HCT116 (cell line): ENCODE results near the gene PIK3CA. TPM values are rescaled to one million over a fixed set of nuclear protein-coding genes. Genes with fewer than 3 reads are reported as not detected.
"Not testable (repeated sequence)": the region's sequence is repeated elsewhere in the genome, so short reads cannot be mapped to it uniquely, and the experiment has no call there.

Experiments used
- ATAC-seq: fragments of 200-7000 bp; cut with Tn5 transposase; 2 replicates; pipeline ENCODE4 v1.9.1; 2020; ENCODE audit warnings: mild to moderate bottlenecking, moderate library complexity
- BruUV-seq: library from RNA; stranded (reverse); fragments of 400-500 nt; replicated peaks from 2 replicates; lab custom pipeline; 2021; lab: Mats Ljungman, UMichigan
- CTCF ChIA-PET: fragments of 300-600 bp; sonication (Branson Sonifier 250); formaldehyde crosslinking; loops from one replicate; lab custom pipeline; 2021; ENCODE audit warnings: antibody characterized with exemption; lab: Charles Lee
- POLR2A ChIA-PET: fragments of 300-600, 350-600 bp; sonication (Branson Sonifier 250); formaldehyde crosslinking; loops from one replicate; lab custom pipeline; 2021; ENCODE audit warnings: antibody characterized with exemption; lab: Charles Lee
- RAD21 ChIA-PET, 2 experiments: fragments of 300-600 bp; sonication (Branson Sonifier 250); formaldehyde crosslinking; loops; one replicate each; lab custom pipeline; 2023; ENCODE audit warnings: low total read pairs in 2 of 2; ENCODE audit not compliant: uncharacterized antibody in 2 of 2, unreplicated experiment in 2 of 2, low non-redundant PET in 1 of 2; lab: Charles Lee
- DNase-seq: peaks from one replicate; pipeline ENCODE4 v3.0.0-alpha.2; 2010; ENCODE audit warnings: low read depth, low spot score
- H2AFZ ChIP-seq: fragments of 200-600 bp; shearing (Covaris generic), sonication (generic); 2 replicates; pipeline ENCODE4 v1.6.1; 2017; ENCODE audit warnings: low read depth, mixed run types, mixed read lengths, antibody characterized with exemption, low read length; ENCODE audit not compliant: poor library complexity, severe bottlenecking
- H3K27ac ChIP-seq: 2 replicates; pipeline ENCODE4 v1.5.1; 2012; ENCODE audit warnings: low read depth, low read length
- H3K27me3 ChIP-seq: fragments of 200-600 bp; sonication (generic); 2 replicates; pipeline ENCODE4 v1.6.1; 2016; ENCODE audit warnings: mixed run types, low read length, mixed read lengths; ENCODE audit not compliant: insufficient read depth
- H3K36me3 ChIP-seq, 2 experiments: fragments of 200-500 bp in 1 of 2; fragments of 200-600 bp in 1 of 2; sonication (Bioruptor generic) in 1 of 2; sonication (generic) in 1 of 2; 2 replicates each; pipeline versions ENCODE4 v1.5.1 to v1.6.1; 2014 to 2016; ENCODE audit warnings: low read length in 2 of 2, inconsistent platforms in 1 of 2, mixed read lengths in 1 of 2, mixed run types in 1 of 2; ENCODE audit not compliant: insufficient read depth in 2 of 2, control insufficient read depth in 1 of 2
- H3K4me1 ChIP-seq, 2 experiments: fragments of 200-600 bp in 1 of 2; sonication (generic) in 1 of 2; 2 replicates each; pipeline versions ENCODE4 v1.5.1 to v1.6.1; 2012 to 2017; ENCODE audit warnings: low read length in 2 of 2, inconsistent platforms in 1 of 2, mild to moderate bottlenecking in 1 of 2, mixed read lengths in 1 of 2, mixed run types in 1 of 2, moderate library complexity in 1 of 2; ENCODE audit not compliant: insufficient read depth in 2 of 2, control insufficient read depth in 1 of 2
- H3K4me2 ChIP-seq: fragments of 200-600 bp; sonication (generic); 2 replicates; pipeline ENCODE4 v1.6.1; 2017; ENCODE audit warnings: mixed run types, low read length, mixed read lengths
- H3K4me3 ChIP-seq, 2 experiments: fragments of 200-600 bp in 1 of 2; sonication (generic) in 1 of 2; replicated peaks in 1 of 2; 2 replicates each; pipeline ENCODE4 v1.5.1; 2011 to 2016; ENCODE audit warnings: low read length in 2 of 2, control low read depth in 1 of 2, low read depth in 1 of 2, mild to moderate bottlenecking in 1 of 2, mixed read lengths in 1 of 2, mixed run types in 1 of 2
- H3K79me2 ChIP-seq: fragments of 200-600 bp; sonication (generic); 2 replicates; pipeline ENCODE4 v1.6.1; 2017; ENCODE audit warnings: mild to moderate bottlenecking, mixed run types, low read length, moderate library complexity, mixed read lengths; ENCODE audit not compliant: insufficient read depth
- H3K9ac ChIP-seq: fragments of 200-600 bp; sonication (generic); 2 replicates; pipeline ENCODE4 v1.6.1; 2016; ENCODE audit warnings: low read length, mixed read lengths
- H3K9me2 ChIP-seq: fragments of 200-600 bp; sonication (generic), shearing (Covaris generic); 2 replicates; pipeline ENCODE4 v1.6.1; 2017; ENCODE audit warnings: mixed run types, mild to moderate bottlenecking, moderate library complexity; ENCODE audit not compliant: insufficient read depth
- H3K9me3 ChIP-seq, 2 experiments: fragments of 200-500 bp in 1 of 2; fragments of 200-600 bp in 1 of 2; sonication (Bioruptor generic) in 1 of 2; sonication (generic) in 1 of 2; 2 replicates each; pipeline ENCODE4 v1.6.1; 2014 to 2017; ENCODE audit warnings: low read length in 2 of 2, mixed read lengths in 2 of 2, inconsistent platforms in 1 of 2, low read depth in 1 of 2, mild to moderate bottlenecking in 1 of 2, mixed run types in 1 of 2, moderate library complexity in 1 of 2; ENCODE audit not compliant: control insufficient read depth in 1 of 2, insufficient read depth in 1 of 2
- H4K20me1 ChIP-seq: fragments of 200-600 bp; sonication (generic), shearing (Covaris generic); 2 replicates; pipeline ENCODE4 v1.6.1; 2017; ENCODE audit warnings: mixed run types, mild to moderate bottlenecking, moderate library complexity; ENCODE audit not compliant: insufficient read depth
- EGR1 ChIP-seq: IDR thresholded peaks from 2 replicates; pipeline ENCODE4 v1.6.1; 2012; ENCODE audit warnings: low read depth
- ELF1 ChIP-seq: IDR thresholded peaks from 2 replicates; pipeline ENCODE4 v1.6.1; 2012; ENCODE audit warnings: low read depth, borderline replicate concordance
- EZH2 ChIP-seq: fragments of 200-600 bp; sonication (generic); IDR thresholded peaks from 2 replicates; pipeline ENCODE4 v1.6.1; 2017; ENCODE audit warnings: antibody characterized with exemption, mixed run types
- EZH2phosphoT487 ChIP-seq: fragments of 200-600 bp; IDR thresholded peaks from 2 replicates; pipeline ENCODE4 v1.6.1; 2018; ENCODE audit warnings: antibody characterized with exemption, borderline replicate concordance
- JUND ChIP-seq: IDR thresholded peaks from 2 replicates; pipeline ENCODE4 v1.6.1; 2012
- POLR2A ChIP-seq: IDR thresholded peaks from 2 replicates; pipeline ENCODE4 v1.7.0; 2011; ENCODE audit warnings: borderline replicate concordance; ENCODE audit not compliant: insufficient read depth, insufficient read length; ENCODE audit errors: extremely low read depth
- POLR2AphosphoS5 ChIP-seq: IDR thresholded peaks from 2 replicates; pipeline ENCODE4 v1.6.1; 2011; ENCODE audit warnings: mild to moderate bottlenecking, low read depth, low read length, moderate library complexity
- RAD21 ChIP-seq: IDR thresholded peaks from 2 replicates; pipeline ENCODE4 v1.6.1; 2012; ENCODE audit warnings: low read depth, mild to moderate bottlenecking
- SIN3A ChIP-seq: IDR thresholded peaks from 2 replicates; pipeline ENCODE4 v1.6.1; 2012; ENCODE audit warnings: low read depth
- SP1 ChIP-seq: IDR thresholded peaks from 2 replicates; pipeline ENCODE4 v1.6.1; 2012; ENCODE audit warnings: low read depth
- TCF7L2 ChIP-seq: IDR thresholded peaks from 2 replicates; pipeline ENCODE4 v1.7.0; 2011; ENCODE audit warnings: borderline replicate concordance, inconsistent platforms; ENCODE audit not compliant: insufficient read depth, insufficient read length; ENCODE audit errors: extremely low read depth
- YY1 ChIP-seq: IDR thresholded peaks from 2 replicates; pipeline ENCODE4 v1.6.1; 2011; ENCODE audit warnings: low read length, low read depth, moderate library complexity, mild to moderate bottlenecking; ENCODE audit not compliant: insufficient replicate concordance; ENCODE audit errors: extremely low read depth
- ZBTB33 ChIP-seq: IDR thresholded peaks from 2 replicates; pipeline ENCODE4 v1.6.1; 2011; ENCODE audit warnings: mild to moderate bottlenecking, low read length, moderate library complexity; ENCODE audit not compliant: insufficient replicate concordance; ENCODE audit errors: extremely low read depth
- ZNF274 ChIP-seq: fragments of 200-500 bp; sonication (Bioruptor generic); IDR thresholded peaks from 2 replicates; pipeline ENCODE4 v1.6.1; 2014; ENCODE audit warnings: mild to moderate bottlenecking, low read depth, low read length, inconsistent platforms
- intact Hi-C: fragments of 100-400 bp; cut with micrococcal nuclease; formaldehyde crosslinking; loops from 2 replicates; pipeline ENCODE4 v1.10.0; 2022
- total RNA-seq: library from RNA; stranded (reverse); gene quantifications from one replicate; pipeline ENCODE4 v1.2.1, GENCODE V29; 2021; ENCODE audit not compliant: unreplicated experiment
- TF ChIP-seq, protein P1 (sequence below): IDR thresholded peaks from 2 replicates; pipeline ENCODE4 v1.6.1; 2012

PIK3CA gene
- total RNA-seq, 1 experiment from 2014 or later = 17.9 TPM

DNA sequence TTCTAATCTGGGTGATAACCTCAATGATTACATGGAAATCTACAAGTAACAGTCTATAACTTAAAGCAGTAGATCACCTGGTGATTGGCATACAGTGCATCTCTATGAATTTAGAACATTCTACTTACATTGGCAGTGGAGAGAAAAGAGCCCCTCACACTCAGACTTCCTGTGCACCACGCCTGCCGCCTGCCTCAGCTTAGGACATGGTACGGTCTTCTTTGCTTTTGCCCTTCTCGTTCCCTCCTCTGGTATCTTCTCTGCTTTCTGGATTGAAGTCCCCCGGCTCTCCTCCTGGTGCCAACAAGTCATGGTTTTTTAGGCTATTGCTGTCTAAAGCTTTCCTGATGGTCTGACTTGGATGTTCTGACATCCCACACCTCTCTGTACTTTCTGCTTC is 110.7 kb downstream of the PIK3CA start:
- Histone ChIP-seq H3K4me1 (no peaks in the 10 kb centered on the region), H3K9me3 (no peaks in the 10 kb centered on the region), H3K27me3 (no peaks in the 10 kb centered on the region), H4K20me1 (no peaks in the 10 kb centered on the region), H3K9ac (no peak overlapping the region), H3K79me2 (no peaks in the 10 kb centered on the region), H3K36me3 (no peaks in the 10 kb centered on the region), H3K4me2 (no peak overlapping the region), H3K4me3 (no peak overlapping the region), H3K27ac (no peak overlapping the region), H3K9me2 (no peaks in the 10 kb centered on the region), H2AFZ (no peak overlapping the region)
- POLR2A ChIA-PET = no interaction called here
- TF ChIP-seq EZH2phosphoT487 (no peak), YY1 (no peak), ELF1 (no peak), POLR2A (no peak), SIN3A (no peak), ZNF274 (no peak), RAD21 (no peak), POLR2AphosphoS5 (no peak), EGR1 (no peak), TCF7L2 (no peak), SP1 (no peak), JUND (no peak), EZH2 (no peak), ZBTB33 (no peak)
- TF ChIP-seq, protein P1, sequence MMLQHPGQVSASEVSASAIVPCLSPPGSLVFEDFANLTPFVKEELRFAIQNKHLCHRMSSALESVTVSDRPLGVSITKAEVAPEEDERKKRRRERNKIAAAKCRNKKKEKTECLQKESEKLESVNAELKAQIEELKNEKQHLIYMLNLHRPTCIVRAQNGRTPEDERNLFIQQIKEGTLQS = no peak
- intact Hi-C loops = no loop called here
- CTCF ChIA-PET = no interaction called here
- ATAC-seq (no peak), DNase-seq (no peak)
- no TSS peak for BruUV-seq
- RAD21 ChIA-PET = no interaction called here

- H4K20me1 ChIP-seq, H3K27me3 ChIP-seq, H3K4me2 ChIP-seq, intact Hi-C loops, H3K36me3 ChIP-seq, ATAC-seq, POLR2A ChIA-PET, H3K4me1 ChIP-seq, H3K4me3 ChIP-seq, BruUV-seq, H3K9me3 ChIP-seq, H2AFZ ChIP-seq, H3K9ac ChIP-seq, H3K9me2 ChIP-seq, RAD21 ChIA-PET, H3K27ac ChIP-seq, H3K79me2 ChIP-seq, DNase-seq, CTCF ChIA-PET: not testable (repeated sequence)
These were observed 112.0 kb downstream of the PIK3CA start for GRCh38 chr3:179259959-179260756.
